ENCODE measurements around the gene ASCL5. TPM values are rescaled to one million over a fixed set of nuclear protein-coding genes. Genes with fewer than 3 reads are reported as not detected.
A peak's percentile ranks its signal among the peaks of the same experiment; 100 is the strongest.
"Not testable (repeated sequence)": the region's sequence is repeated elsewhere in the genome, so short reads cannot be mapped to it uniquely, and the experiment has no call there.

Gene ASCL5
- total RNA-seq: not detected
- long read RNA-seq: 0 reads

- DNase-seq: peak; percentile 13
- intact Hi-C loops (cut with DNase I): no loop called here
- ATAC-seq (ENCODE audit: poor library complexity): no peak
These were observed at the start of gene ASCL5 for GRCh38 chr1:201126832-201127754. Gene ASCL5, minus strand, starts transcription at chr1:201127184. Its CDS starts 11,812 bp downstream, at chr1:201115372.

- ATAC-seq (ENCODE audit: poor library complexity): no peak
- intact Hi-C loops (cut with DNase I): no loop called here
- no peak for DNase-seq
These were observed 49.0 kb upstream of the ASCL5 start for GRCh38 chr1:201175820-201176500.

DNA sequence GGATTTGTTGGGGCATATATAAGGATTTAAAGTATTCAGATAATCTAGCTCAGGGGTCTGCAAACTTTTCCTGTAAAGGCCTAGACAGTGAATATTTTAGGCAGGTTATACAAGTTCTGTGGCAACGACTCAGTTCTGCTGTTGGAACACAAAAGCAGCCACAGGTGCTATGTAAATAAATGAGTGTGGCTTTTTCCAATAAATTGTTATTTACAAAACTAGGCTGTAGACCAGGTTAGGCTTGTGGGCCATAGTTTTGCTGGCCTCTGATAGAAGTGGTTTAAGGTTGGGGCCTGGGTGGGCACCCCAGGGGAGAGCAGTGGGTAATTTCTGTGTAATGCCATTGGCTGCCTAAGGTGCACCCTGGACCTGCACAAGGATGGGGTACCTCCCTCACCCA is 46.8 kb upstream of the ASCL5 start:
- DNase-seq (no peak), ATAC-seq (ENCODE audit: poor library complexity) (no peak)
- intact Hi-C loops (cut with DNase I): no loop called here

- ATAC-seq (ENCODE audit: poor library complexity) (no peak), DNase-seq (no peak)
- intact Hi-C loops (cut with DNase I): no loop called here
These were observed 46.1 kb upstream of the ASCL5 start for GRCh38 chr1:201172999-201173610.

DNA sequence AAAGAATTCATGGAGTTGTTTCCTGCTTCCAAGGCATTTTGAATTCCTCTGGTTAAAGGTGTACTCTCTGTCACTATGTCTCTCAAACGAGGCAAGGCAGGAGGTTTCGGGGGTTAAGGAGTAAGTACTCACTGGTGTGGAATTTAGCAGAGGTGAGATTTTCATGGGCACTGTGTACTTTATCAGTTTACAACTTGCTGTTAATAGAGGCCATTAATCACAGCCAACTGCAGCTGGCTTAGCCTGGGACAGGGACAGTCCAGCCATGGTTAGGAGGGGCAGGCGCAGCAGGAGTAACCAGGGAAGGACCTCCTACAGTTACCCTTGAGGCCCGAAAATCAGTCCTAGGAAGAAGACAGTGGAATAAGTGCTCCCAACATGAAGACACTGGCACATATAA is 45.3 kb upstream of the ASCL5 start:
- ATAC-seq (ENCODE audit: poor library complexity): no peak
- DNase-seq: no peak
- intact Hi-C loops (cut with DNase I): no loop called here

DNA sequence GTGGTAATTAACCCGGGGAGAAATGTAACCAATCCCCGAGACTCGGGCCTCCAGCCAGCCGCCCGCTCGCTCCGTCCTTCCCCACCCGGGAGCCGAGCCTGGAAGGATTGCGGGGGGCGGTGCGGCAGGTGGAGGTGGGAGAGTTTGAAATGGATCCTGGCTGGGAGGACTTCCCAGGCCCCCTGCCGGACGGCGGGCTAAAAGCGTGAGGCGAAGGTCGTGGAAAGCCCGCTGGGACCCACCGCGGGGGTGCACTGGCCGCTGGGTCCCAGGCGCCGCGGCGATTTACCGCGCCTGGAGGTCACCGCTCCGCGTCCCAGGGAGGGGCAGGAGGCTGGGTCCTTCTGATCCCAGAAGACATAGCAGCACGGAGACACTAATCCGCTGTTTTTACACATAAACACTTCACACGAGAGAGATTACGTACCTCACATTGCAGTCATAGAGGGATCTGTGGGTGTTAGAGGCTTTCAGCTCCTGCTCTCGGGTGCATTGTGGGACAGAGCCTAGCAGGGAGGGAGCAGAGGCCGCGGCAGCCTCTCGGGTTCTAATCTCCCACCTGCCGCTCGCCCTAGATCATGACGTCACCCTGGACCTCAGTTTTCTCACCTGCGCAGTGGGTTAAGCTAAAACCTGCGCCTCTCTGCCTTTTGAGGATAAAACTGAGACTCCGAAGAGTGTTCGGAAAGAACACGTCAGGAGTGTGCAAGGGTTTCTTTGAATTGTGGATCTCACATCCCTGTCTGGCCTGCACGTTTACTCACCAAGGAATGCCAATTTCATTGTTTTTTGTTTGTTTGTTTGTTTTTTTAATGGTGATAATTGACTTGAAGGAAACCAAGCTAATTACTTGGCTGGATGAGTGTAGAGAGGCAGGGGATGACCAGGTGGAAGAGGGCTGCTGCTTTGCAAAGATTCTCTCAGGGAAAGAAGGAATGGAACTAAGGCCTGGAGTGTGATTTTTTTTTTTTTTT is 44.4 kb upstream of the ASCL5 start:
- intact Hi-C loops (cut with DNase I): no loop called here
- ATAC-seq (ENCODE audit: poor library complexity) (peak; percentile 58), DNase-seq (peak; percentile 69)

- DNase-seq (peak; percentile 96), ATAC-seq (ENCODE audit: poor library complexity) (peak; percentile 98)
- intact Hi-C loops (cut with DNase I): no loop called here
These were observed 43.6 kb upstream of the ASCL5 start for GRCh38 chr1:201170533-201171062.

DNA sequence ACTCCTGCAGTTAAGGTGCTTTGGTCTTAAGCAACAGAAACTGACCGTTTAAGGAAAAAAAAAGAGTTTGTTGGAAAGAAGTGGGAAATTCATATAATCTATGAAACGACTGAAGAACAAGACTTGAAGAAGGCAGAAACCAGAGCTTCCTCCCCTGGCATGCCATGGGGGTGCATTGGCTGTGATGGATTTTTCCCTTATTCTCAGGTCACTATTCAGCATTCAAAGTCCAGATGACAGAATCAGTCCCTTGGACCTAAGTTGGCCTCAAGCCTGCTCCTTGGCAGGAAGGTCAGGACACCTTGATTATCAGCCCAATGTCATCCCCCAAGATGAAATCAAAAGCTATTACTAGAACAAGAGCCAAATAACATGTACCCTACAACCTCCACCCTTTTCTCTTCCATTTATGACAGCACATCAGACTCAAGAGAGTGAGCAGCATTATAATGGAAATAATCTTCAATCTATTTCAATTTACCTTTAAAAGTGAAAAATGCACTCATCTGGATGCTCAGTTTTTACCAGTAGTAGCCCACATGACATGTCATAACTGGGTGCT is 43.1 kb upstream of the ASCL5 start:
- no peak for DNase-seq
- ATAC-seq (ENCODE audit: poor library complexity): no peak
- intact Hi-C loops (cut with DNase I): no loop called here

DNA sequence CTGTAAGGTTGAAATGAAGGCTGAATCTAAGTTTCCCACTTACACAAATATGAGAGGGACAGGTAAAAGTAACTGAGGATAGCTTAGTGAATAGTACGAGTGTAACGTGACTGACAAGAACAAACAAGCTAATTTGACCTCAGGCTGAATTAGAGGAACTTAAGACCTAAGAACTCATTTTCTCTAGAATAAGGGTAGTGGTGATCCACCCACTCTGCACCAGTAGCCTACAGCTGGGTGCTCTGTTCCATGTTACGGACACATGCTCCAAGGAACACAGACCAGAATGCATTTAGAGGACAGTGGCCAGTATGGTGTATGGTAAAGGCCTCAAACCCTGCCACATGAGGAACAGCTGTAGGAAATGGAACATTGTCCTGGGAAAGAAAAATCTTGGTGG is 42.2 kb upstream of the ASCL5 start:
- intact Hi-C loops (cut with DNase I): no loop called here
- DNase-seq: no peak
- no peak for ATAC-seq (ENCODE audit: poor library complexity)

- no peak for ATAC-seq (ENCODE audit: poor library complexity)
- DNase-seq: no peak
- intact Hi-C loops (cut with DNase I): no loop called here
These were observed 40.3 kb upstream of the ASCL5 start for GRCh38 chr1:201167041-201167991.

- intact Hi-C loops (cut with DNase I): no loop called here
- DNase-seq: no peak
- no peak for ATAC-seq (ENCODE audit: poor library complexity)
These were observed 37.7 kb upstream of the ASCL5 start for GRCh38 chr1:201164645-201165044.

DNA sequence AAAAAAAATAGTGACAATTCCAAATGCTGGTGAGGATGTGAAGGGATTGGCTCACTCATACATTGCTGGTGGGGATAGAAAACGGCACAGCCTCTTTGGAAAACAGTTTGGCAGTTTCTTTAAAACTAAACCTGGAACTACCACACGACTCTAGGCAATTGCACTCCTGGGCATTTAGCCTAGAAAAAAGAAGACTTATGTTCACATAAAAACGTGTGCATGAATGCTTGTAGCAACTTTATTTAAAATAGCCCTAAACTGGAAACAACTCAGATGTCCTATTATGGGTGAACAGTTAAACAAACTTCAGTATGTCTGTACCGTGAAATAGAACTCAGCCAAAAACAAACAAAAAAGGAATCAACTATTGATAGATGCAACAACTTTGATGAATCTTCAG is 36.7 kb upstream of the ASCL5 start:
- ATAC-seq (ENCODE audit: poor library complexity) (no peak), DNase-seq (no peak)
- intact Hi-C loops (cut with DNase I): no loop called here

GRCh38 chr1:201163036-201163435 is 36.1 kb upstream of the ASCL5 start:
- DNase-seq; ATAC-seq (ENCODE audit: poor library complexity); intact Hi-C loops (cut with DNase I): not testable (repeated sequence)

DNA sequence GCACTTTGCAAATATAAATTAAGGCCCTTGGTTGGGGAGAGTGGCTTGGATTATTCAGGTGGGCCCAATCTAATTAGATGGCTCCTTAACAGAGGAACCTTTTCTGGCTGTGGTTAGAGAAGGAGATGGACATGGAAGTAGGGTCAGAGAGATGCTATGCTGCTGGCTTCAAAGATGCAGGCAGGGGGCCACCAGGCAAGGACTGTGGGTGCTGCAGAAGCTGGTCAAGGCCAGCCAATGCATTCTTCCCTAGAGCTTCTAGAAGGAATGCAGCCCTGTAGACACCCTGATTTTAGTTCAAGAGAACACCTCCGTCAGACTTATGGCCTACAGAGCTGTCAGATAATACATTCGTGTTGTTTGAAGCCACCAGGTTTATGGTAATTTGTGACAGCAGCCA is 31.0 kb upstream of the ASCL5 start:
- ATAC-seq (ENCODE audit: poor library complexity) (no peak), DNase-seq (no peak)
- intact Hi-C loops (cut with DNase I): no loop called here

- no peak for DNase-seq
- intact Hi-C loops (cut with DNase I): no loop called here
- no peak for ATAC-seq (ENCODE audit: poor library complexity)
These were observed 29.8 kb upstream of the ASCL5 start for GRCh38 chr1:201156819-201157218.

- ATAC-seq (ENCODE audit: poor library complexity) (no peak), DNase-seq (no peak)
- intact Hi-C loops (cut with DNase I): no loop called here
These were observed 29.4 kb upstream of the ASCL5 start for GRCh38 chr1:201156346-201156745.

DNA sequence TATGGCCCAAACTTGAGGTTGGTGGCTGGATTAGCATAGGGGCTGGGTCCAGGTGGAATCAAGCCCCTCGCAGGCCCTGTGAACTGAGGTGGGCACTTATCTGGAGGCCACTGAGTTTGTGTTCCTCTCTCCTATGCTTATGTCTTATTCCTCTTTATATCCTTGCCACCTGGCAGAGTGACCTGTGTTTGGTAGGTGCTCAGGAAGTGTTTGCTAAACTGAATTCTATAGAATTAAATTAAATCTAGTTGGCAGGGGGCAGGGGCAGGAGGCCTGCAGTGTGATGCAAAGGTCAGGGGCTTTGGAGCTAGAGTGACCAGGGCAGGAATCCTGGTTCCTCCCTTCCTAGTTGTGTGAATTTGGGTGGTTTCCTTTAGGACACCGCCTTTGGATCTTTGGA is 28.4 kb upstream of the ASCL5 start:
- DNase-seq (no peak), ATAC-seq (ENCODE audit: poor library complexity) (no peak)
- intact Hi-C loops (cut with DNase I): no loop called here
